ENCODE results near the gene SCGB2A2. TPM values are rescaled to one million over a fixed set of nuclear protein-coding genes. Genes with fewer than 3 reads are reported as not detected.

Gene SCGB2A2
- total RNA-seq, 4 donors from 2014 or later, result not detected

- Histone ChIP-seq H3K27me3 (no peaks in the 10 kb centered on the region), H3K27ac (no peak overlapping the region), H3K9me3 (no peaks in the 10 kb centered on the region), H3K36me3 (no peaks in the 10 kb centered on the region), H3K4me1 (peaks cover 0 to 3% (median 0%) of the 10 kb centered on the region in 4 donors), H3K4me3 (no peak overlapping the region)
- intact Hi-C loops (cut with DNase I; ENCODE audit: low total_unique reads) (no loop called here), in situ Hi-C loops (cut with MboI; ENCODE audit: low pct_ligation_motif_present in 1 of 4, low pct_unique_long_range_greater_than_20kb in 1 of 4, low sequenced_read_pairs in 3 of 4) (loop anchor here in 3 of 4 donors (10.0 to 25.0 kb wide), 3 partner anchors 103 to 453 kb away; partner anchors contain the start of gene SCGB2A1 (in 1 of the 3))
- TF ChIP-seq POLR2A (IDR thresholded peaks at IDR 0.05), result no peak
- TF ChIP-seq, protein P1, sequence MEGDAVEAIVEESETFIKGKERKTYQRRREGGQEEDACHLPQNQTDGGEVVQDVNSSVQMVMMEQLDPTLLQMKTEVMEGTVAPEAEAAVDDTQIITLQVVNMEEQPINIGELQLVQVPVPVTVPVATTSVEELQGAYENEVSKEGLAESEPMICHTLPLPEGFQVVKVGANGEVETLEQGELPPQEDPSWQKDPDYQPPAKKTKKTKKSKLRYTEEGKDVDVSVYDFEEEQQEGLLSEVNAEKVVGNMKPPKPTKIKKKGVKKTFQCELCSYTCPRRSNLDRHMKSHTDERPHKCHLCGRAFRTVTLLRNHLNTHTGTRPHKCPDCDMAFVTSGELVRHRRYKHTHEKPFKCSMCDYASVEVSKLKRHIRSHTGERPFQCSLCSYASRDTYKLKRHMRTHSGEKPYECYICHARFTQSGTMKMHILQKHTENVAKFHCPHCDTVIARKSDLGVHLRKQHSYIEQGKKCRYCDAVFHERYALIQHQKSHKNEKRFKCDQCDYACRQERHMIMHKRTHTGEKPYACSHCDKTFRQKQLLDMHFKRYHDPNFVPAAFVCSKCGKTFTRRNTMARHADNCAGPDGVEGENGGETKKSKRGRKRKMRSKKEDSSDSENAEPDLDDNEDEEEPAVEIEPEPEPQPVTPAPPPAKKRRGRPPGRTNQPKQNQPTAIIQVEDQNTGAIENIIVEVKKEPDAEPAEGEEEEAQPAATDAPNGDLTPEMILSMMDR (IDR thresholded peaks at IDR 0.05), result no peak
- TF ChIP-seq EP300 (IDR thresholded peaks at IDR 0.05; ENCODE audit: low read depth), result no peak
- TF ChIP-seq POLR2AphosphoS5 (IDR thresholded peaks at IDR 0.05), result no peak
- no peak for DNase-seq
- 50 to 70% methylated on average over 1 of the region's 1 CpG for WGBS, 2 donors (ENCODE audit: low coverage in 1 of 2)
Observed at GRCh38 chr11:62315431-62315830, 45.5 kb downstream of the SCGB2A2 start.

- intact Hi-C loops (cut with DNase I; ENCODE audit: low total_unique reads), result no loop called here
- H3K36me3 ChIP-seq, result no peaks in the 10 kb centered on the region
- H3K9me3 ChIP-seq, result no peaks in the 10 kb centered on the region
- 68% methylated on average over 2 of the region's 2 CpGs; no CpG with 5 or more reads in 1 of the 2 donors for WGBS, 2 donors (ENCODE audit: low coverage in 1 of 2)
- H3K27me3 ChIP-seq, result peaks cover 4% of the 10 kb centered on the region
- H3K27ac ChIP-seq, result no peak overlapping the region
- H3K4me3 ChIP-seq, result no peak overlapping the region
- in situ Hi-C loops (cut with MboI; ENCODE audit: low pct_ligation_motif_present in 1 of 4, low pct_unique_long_range_greater_than_20kb in 1 of 4, low sequenced_read_pairs in 3 of 4), result loop anchor here in 2 of 4 donors (25.0 kb wide), 2 partner anchors 110 to 460 kb away; partner anchors contain the start of gene SCGB2A1 (in 1 of the 2)
- TF ChIP-seq EP300 (IDR thresholded peaks at IDR 0.05; ENCODE audit: low read depth), result no peak
- TF ChIP-seq POLR2AphosphoS5 (IDR thresholded peaks at IDR 0.05), result no peak
- TF ChIP-seq, protein P1 (IDR thresholded peaks at IDR 0.05), result no peak
- TF ChIP-seq POLR2A (IDR thresholded peaks at IDR 0.05), result no peak
- no peak for DNase-seq
- H3K4me1 ChIP-seq, result peaks cover 0 to 14% (median 7%) of the 10 kb centered on the region in 4 donors
Observed at GRCh38 chr11:62322524-62322923, 52.6 kb downstream of the SCGB2A2 start.

Other genes with a start within 250 kb of the SCGB2A2 start
- gene INCENP, start 146.1 kb upstream of the SCGB2A2 start, total RNA-seq, result 10 to 100 TPM; 10.5 to 38.9 (median 26.1) TPM
- not detected for gene SCGB1D1, start 79.9 kb upstream of the SCGB2A2 start, total RNA-seq
- gene SCGB2A1, start 61.5 kb upstream of the SCGB2A2 start, total RNA-seq, result 1 to 10 TPM in 2 of 4 donors, not detected in 2; 2.7 to 5.9 TPM
- not detected for gene SCGB1D2, start 27.9 kb upstream of the SCGB2A2 start, total RNA-seq
- not detected for gene SCGB1D4, start 28.9 kb downstream of the SCGB2A2 start, total RNA-seq
- 10 to 100 TPM; 14.9 to 44.5 (median 35.6) TPM for gene ASRGL1, start 67.3 kb downstream of the SCGB2A2 start, total RNA-seq
- gene SCGB1A1, start 148.9 kb downstream of the SCGB2A2 start, total RNA-seq, result not detected